HG02943 (cell line): ENCODE measurements around the gene RCHY1.

Experiments used
- ATAC-seq: cut with Tn5 transposase; IDR thresholded peaks from one replicate; pipeline ENCODE4 v1.9.1; 2021; ENCODE audit warnings: mild to moderate bottlenecking, low read depth, moderate library complexity; ENCODE audit not compliant: unreplicated experiment

RCHY1 gene

DNA sequence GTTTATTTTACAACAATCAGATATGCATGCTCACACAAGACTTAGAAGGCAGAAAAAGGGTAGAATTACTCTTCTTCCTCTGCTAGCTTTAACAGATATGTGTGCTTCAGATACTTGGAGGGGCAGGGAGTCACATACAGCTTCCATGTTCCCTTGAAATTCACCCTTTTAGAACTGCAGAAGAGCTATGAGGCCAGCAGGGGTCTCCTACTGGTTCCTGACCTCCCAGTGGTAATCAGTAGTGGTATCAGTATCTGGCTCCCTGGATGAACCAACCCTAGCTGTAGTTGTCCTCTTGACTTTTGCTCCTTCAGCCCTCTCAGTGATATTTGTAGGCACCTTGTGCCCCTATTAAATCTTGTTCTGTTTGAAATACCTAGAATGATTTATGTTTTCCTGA, 81.5 kb downstream of the RCHY1 start:
- no peak for ATAC-seq

- no peak for ATAC-seq
Observed at GRCh38 chr4:75429208-75429607, 85.0 kb downstream of the RCHY1 start.
